GM18870 (cell line): ENCODE data around the gene DTX1.
"Not testable (repeated sequence)": the region's sequence is repeated elsewhere in the genome, so short reads cannot be mapped to it uniquely, and the experiment has no call there.

Source experiments
- ATAC-seq: cut with Tn5 transposase; IDR thresholded peaks from one replicate; pipeline ENCODE4 v1.9.1; 2021; ENCODE audit warnings: moderate library complexity; ENCODE audit not compliant: unreplicated experiment

The DTX1 gene

DNA sequence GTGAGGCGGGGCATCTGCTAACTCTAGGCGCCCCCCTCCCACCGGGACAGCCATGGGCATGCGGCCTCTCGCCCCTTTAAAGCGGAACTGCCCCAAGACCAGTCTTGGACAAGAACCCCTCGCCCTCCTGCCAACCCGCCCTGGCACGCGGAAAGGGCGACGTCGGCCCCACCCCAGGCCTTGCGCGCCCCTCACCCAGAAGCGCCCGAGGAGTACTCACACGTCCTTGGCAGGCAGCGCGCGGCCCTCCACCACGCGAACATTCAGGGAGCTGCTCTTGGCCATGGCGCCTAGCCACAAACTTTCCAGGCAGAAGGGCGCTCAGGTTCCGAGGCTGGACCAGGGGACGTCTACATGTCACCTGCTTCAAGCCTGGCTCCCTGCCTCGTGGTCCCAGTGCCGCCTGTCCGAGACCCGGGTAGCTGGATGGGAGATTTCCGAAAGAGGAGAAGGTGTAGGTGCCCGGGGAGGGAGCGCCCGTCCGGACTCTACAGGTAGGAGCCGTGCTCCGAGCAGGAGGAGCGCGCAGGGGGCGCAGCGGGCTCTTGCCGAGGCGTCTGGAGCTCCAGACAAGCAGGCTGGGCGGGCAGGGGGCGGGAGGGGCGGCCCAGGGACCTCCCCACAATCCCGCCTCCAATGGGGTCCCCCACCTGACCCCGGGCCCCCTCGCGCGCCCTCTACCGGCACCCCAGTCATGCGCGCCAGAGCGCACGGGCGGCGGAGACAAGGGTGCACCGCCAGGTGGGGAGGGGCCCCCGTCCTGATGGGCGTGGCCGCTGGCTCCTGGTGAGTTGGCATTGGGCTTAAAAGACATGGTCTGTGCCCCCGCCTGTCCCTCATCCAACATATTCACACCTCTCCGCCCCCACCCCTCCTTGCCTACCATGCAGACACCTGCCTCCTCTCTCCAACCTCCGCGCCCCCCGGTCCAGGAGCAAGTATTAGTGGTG lies 78.9 kb downstream of the DTX1 start, which contains the start of gene RASAL1:
TSS of gene RASAL1 (minus strand) at position 584 of the 950 bp plus-strand sequence. CDS start at position 285, 299 bp downstream.
- ATAC-seq, result no peak

DNA sequence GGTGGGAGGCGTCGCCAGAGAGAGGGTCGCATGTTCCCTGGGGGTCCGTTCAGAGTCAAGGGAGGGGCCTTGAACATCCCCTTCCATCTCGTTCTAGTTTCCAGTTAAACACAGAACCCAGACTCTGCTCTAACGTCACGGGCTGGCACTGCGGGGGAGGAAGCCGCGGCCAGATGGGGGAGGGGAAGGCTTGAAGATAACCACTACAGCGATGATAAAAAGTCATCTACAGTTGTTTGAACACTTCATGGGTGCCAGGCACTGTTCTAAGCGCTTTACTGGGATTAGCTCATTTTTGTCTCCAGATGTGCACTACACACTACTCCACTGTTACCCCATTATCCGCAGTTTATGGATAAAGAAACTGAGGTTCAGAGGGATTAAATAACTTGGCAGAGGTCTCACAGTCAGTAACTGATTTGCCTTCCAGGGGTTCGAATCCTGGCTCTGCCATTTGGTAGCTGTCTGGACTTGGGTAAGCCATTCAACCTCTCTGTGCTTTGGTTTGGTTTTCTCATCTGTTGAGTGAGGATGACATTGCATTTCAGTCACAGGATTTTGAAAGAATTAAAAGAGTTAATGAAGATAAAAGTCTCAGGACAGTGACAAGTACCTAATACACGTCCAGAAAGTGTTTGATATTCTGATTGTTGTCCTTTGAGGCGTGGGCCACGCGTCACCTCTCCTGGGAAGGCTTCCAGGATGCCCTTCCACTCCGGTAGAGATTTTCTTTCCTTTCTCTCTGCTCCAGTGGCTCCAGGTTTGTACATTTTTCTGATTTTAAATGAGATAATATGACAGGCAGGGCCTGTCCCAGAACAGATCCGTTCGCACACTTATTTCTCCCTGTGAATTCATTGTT lies 79.8 kb downstream of the DTX1 start:
- ATAC-seq, result no peak

DNA sequence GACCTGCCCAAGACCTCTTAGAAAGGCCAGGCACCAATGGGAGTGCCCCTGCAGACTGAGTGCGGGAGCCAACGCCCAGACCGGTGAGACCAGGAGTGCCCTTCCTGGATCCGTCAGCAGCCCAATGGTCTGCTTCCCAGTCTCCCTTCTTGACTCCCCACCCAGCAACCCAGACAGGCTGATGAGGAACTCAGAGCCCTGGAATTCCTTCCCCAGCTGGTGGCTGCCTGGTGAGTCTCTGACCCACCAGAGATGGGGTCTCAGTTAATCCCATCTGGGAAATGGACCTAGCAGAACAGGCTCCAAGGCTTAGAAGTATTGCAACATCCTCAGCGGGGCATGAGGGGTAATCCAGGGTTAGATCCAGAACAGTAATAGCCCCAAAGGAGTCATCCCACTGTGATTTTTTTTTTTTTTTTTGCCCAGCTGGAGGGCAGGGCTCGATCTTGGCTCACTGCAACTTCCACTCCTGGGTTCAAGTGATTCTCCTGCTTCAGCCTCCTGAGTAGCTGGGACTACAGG lies 80.5 kb downstream of the DTX1 start:
- ATAC-seq, result no peak

DNA sequence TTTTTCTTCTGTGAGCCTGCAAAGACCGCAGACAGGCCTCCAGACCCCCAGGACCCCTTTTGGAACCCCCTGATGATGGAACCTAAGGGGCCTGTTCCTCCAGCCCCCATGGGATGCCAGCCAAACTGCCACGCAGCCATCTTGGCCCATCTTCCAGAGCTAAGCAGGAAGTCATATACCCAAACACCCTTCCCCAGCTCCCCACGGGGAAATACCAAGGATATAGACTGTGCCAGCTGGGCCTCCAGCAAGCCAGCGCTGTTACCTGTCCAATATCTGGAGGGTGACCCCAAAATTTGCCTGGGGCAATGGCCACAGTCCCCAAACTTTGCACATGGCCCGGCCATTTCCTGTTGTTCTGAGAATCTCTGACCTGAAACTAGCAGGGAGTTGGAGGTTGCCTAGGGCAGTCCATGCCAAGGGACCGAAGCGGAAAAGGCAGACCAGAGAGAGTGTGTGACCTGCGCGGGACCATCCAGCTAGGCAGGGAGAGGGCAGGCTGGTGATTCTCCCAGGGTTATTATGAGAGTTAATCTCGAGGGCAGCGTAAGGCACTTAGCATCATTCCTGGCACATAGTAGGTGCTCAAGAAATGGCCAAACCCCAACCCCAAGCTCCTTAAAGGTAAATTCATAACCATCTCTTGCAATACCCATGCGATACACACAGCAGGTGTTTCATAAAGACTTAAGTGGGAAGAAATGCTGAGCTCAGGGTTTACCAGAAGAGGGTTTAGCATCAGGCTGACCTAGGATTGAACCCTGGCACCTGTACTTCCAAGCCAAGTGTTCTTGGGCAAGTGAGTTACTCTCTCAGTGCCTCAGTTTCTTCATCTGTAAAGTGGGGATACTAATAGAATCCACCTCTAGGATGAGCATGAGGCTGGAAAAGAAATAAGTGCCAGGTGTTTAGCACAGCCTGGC lies 81.6 kb downstream of the DTX1 start:
- ATAC-seq, result no peak

DNA sequence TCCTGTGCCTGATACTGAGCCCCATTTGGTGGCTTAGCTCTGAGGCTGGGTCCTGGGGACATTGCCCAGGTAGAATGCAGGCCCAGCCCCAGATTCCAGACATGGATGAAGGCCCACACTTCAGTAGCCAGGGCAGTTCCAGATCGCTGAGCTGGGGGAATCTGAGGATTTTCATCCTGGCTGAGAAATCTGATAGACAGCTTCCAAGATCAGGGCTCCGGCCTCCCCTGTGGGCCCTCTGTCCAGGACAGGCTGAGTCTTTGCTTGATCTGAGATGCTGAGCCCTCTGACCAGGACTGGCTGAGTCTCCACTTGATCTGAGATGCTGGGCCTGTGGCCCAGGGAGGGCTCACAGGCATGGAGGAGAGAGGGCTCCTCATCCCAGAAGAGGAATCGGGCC lies 82.3 kb downstream of the DTX1 start:
- ATAC-seq, result no peak

DNA sequence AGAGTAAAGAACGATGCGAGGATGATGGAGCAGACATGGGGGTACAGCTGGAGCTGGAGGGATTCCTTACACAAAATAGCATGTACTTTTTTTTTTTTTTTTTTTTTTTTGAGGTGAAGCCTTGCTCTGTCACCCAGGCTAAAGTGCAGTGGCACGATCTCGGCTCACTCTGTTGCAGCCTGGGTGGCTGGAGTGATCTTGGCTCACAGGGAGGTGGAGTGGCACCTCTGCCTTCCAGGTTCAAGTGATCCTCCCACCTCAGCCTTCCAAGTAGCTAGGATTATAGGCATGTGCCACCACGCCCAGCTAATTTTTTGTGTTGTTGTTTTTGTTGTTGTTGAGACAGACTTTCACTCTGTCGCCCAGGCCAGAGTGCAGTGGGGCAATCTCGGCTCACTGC lies 84.2 kb downstream of the DTX1 start:
- no peak for ATAC-seq

DNA sequence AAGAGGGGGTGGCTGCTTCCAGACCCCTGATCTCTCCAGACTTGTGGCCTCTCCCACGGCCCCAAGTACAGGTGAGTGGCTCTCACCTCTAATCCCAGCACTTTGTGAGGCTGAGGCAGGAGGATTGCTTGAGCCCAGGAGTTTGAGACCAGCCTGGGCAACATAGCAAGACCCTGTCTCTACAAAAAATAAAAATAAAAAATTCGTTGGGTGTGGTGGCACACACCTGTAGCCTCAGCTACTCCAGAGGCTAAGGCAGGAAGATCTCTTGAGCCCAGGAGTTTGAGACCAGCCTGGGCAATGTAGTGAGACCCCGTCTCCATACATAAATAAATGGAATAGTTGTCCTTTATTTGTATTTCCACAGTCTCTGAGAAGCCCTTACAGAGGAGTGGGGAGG lies 85.2 kb downstream of the DTX1 start:
- not testable (repeated sequence) for ATAC-seq

DNA sequence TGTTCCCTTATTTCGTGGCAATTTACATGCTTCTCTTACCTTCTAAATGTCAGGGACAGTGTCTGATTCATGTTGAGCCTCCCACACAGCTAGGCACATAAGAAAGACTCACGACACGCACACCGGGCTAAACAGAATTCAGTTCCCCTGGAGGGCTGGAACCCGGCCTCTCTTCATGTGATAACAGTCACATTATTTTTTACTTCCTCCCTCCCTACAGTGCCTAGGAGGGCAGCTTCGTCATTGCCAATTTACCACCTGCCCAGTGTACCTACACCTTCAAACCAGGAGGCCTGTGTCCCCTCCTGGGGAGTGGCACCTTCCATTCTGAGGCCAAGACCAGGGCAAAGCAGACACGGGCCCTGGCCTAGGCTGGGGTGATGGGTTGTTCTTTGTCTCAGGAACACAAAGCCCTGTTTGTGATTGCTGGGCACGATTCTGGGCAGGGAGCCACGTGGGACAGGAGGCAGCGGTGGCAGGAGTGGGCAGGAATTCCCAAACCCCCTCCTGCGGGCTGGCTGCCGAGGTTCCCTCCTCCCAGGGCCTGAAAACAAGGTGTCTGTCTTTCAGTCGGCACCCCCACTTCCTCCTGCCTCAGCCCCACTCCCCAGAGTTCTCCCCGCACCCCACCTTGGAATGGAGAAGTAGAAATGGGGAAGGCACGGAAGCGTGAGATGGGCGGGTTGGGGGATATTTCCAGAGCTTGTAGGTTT lies 85.8 kb downstream of the DTX1 start:
- ATAC-seq, result no peak

DNA sequence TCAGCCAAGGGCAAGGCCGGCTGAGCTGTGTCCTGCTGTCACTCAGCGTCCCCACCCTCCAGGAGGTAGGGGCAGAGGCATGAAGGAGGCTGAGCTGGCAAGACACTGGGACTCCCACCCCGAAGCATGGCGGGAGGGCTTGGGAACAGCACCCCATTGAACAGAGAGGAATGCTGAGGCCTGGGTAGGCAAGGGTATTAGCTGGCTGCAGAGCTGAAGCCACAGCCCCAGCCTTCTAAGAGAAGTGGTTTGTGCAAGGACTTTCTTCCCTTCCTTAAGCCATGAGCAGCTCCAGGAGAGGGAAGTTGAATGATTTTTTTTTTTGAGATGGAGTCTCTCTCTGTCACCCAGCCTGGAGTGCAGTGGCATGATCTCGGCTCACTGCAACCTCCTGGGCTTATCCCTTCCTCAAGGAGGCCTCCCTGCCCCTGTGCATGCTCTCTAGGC lies 86.4 kb downstream of the DTX1 start:
- no peak for ATAC-seq

DNA sequence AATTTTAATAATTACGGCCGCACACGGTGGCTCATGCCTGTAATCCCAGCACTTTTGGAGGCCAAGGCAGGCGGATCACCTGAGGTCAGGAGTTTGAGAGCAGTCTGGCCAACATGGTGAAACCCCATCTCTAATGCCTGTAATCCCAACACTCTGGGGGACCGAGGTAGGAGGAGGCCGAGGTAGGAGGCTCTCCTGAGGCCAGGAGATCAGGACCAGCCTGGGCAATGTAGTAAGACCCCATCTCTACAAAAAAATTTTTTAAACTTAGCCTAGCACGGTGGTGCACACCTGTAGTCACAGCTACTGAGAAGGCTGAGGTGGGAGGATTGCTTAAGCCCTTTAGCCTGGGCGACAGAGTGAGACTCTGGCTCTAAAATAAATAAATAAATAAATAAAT lies 87.4 kb downstream of the DTX1 start:
- no peak for ATAC-seq

DNA sequence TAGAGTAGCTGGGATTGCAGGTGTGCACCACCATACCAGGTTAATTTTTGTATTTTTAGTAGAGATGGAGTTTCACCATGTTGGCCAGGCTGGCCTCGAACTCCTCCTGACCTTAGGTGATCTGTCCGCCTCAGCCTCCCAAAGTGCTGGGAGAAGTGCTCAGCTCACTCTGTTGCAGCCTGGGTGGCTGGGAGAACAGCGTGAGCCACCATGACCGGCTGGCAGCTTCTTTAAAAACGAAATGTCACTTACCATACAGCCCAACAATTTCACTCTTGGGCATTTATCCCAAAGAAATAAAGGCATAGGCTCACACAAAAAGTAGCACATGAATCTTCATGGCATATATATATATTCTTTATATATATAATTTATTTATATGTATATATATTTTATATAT lies 88.3 kb downstream of the DTX1 start:
- ATAC-seq, result no peak

DNA sequence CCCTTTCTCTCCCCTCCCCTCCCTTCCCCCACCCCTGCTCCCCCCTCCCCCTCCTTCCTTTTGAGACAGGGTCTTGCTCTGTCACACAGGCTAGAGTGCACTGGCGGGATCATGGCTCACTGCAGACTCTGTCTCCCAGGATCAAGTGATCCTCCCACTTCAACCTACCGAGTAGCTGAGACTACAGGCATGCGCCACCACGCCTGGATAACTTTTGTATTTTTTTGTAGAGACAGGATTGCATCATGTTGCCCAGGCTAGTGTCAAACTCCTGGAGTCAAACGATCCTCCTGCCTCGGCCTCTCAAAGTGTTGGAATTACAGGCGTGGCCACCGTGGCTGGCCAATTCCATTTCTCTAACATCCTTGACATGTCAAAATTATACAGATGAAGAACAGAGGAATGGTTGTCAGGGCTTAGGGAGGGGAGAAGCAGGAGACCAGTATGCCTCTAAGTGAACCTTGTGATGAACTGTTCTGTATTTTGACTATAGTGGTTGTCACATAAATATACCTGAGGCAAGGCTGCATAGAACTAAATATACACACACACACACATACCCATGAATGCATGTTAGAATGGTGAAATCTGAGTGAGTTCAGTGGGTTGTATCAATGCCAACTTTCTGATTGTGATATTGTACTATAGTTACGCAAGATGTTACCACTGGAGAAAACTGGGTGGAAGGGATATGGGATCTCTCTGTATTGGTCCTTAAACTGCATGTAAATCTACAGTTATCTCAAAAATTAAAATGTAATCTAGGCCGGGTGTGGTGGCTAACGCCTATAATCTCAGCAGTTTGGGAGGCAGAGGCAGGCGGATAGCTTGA lies 89.4 kb downstream of the DTX1 start:
- ATAC-seq, result no peak

DNA sequence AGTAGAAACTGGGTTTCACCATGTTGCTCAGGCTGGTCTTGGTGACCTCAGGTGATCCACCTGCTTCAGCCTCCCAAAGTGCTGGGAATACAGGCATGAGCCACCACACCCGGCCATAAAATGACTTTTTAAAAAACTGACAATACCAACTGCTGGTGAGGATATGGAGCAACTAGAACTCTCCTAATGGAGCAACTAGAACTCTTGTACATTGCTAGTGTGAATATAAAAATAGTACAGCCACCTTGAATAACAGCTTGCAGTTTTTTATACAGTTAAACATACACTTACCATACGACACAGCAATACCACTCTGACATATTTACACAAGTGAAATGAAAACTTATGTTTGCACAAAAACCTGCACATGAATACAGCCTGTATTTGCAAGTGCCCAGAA lies 90.5 kb downstream of the DTX1 start:
- no peak for ATAC-seq
